IPS-11a (cell line): ENCODE data around the gene TANC1.

Experiments used
- H3K4me3 ChIP-seq: one replicate; pipeline ENCODE4 v1.5.1; 2013; ENCODE audit warnings: low read depth, low read length, control low read depth

TANC1 gene

GRCh38 chr2:159185401-159186130 is 217.1 kb downstream of the TANC1 start:
- H3K4me3 ChIP-seq, result no peak overlapping the region

GRCh38 chr2:159186462-159186861 is 218.0 kb downstream of the TANC1 start:
- H3K4me3 ChIP-seq, result no peak overlapping the region

- no peak overlapping the region for H3K4me3 ChIP-seq
Measured at GRCh38 chr2:159187106-159187505, 218.7 kb downstream of the TANC1 start.

- H3K4me3 ChIP-seq, result no peak overlapping the region
Measured at GRCh38 chr2:159188449-159188848, 220.0 kb downstream of the TANC1 start.

GRCh38 chr2:159192371-159192918 is 224.0 kb downstream of the TANC1 start:
- H3K4me3 ChIP-seq, result no peak overlapping the region

- no peak overlapping the region for H3K4me3 ChIP-seq
Measured at GRCh38 chr2:159193791-159194190, 225.4 kb downstream of the TANC1 start.

GRCh38 chr2:159194241-159194640 is 225.8 kb downstream of the TANC1 start:
- no peak overlapping the region for H3K4me3 ChIP-seq

- no peak overlapping the region for H3K4me3 ChIP-seq
Measured at GRCh38 chr2:159195697-159196096, 227.3 kb downstream of the TANC1 start.

GRCh38 chr2:159196393-159196925 is 228.0 kb downstream of the TANC1 start:
- H3K4me3 ChIP-seq, result no peak overlapping the region

GRCh38 chr2:159199236-159199635 is 230.8 kb downstream of the TANC1 start:
- no peak overlapping the region for H3K4me3 ChIP-seq

GRCh38 chr2:159199761-159200465 is 231.5 kb downstream of the TANC1 start:
- no peak overlapping the region for H3K4me3 ChIP-seq

- H3K4me3 ChIP-seq, result no peak overlapping the region
Measured at GRCh38 chr2:159200498-159200897, 232.1 kb downstream of the TANC1 start.

GRCh38 chr2:159201360-159202063 is 233.1 kb downstream of the TANC1 start:
- no peak overlapping the region for H3K4me3 ChIP-seq

GRCh38 chr2:159202568-159203071 is 234.2 kb downstream of the TANC1 start:
- H3K4me3 ChIP-seq, result no peak overlapping the region

GRCh38 chr2:159204381-159205144 is 236.1 kb downstream of the TANC1 start:
- no peak overlapping the region for H3K4me3 ChIP-seq

- H3K4me3 ChIP-seq, result no peak overlapping the region
Measured at GRCh38 chr2:159206736-159207380, 238.4 kb downstream of the TANC1 start.

- H3K4me3 ChIP-seq, result no peak overlapping the region
Measured at GRCh38 chr2:159208438-159208837, 240.0 kb downstream of the TANC1 start.

GRCh38 chr2:159209341-159210306 is 241.2 kb downstream of the TANC1 start:
- no peak overlapping the region for H3K4me3 ChIP-seq
